WI38 (cell line): ENCODE results near the gene MYCN.

ENCODE experiments used
- H3K4me3 ChIP-seq: 2 replicates; pipeline ENCODE4 v1.5.1; 2011; ENCODE audit warnings: low read depth, mild to moderate bottlenecking, control low read depth, low read length
- CTCF ChIP-seq: IDR thresholded peaks from 2 replicates; pipeline ENCODE4 v1.5.1; 2012; ENCODE audit warnings: low read depth, mild to moderate bottlenecking, control low read depth, low read length

MYCN gene

GRCh38 chr2:15982285-15983044 lies 42.1 kb downstream of the MYCN start:
- no peak for TF ChIP-seq CTCF
- H3K4me3 ChIP-seq = no peak overlapping the region

DNA sequence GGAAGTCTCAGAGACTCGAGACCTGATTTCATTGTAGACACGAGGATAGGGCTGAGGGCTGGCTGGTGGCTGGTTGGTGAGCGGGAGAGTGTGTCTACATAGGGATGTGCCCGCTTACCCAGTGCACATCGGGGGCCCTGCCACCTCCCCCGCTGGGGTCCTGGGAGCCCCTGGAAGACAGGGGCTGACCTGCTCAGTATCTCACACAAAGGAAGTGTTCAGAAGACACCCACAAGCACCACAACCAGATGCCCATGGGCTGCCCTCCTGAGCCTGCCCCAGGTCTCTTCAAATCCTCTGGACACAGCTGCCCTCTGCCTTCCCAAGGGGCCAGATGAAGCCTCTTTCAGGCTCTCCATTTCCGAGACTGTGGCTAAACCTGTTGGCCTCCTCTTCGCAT lies 43.1 kb downstream of the MYCN start:
- no peak overlapping the region for H3K4me3 ChIP-seq
- TF ChIP-seq CTCF = no peak

DNA sequence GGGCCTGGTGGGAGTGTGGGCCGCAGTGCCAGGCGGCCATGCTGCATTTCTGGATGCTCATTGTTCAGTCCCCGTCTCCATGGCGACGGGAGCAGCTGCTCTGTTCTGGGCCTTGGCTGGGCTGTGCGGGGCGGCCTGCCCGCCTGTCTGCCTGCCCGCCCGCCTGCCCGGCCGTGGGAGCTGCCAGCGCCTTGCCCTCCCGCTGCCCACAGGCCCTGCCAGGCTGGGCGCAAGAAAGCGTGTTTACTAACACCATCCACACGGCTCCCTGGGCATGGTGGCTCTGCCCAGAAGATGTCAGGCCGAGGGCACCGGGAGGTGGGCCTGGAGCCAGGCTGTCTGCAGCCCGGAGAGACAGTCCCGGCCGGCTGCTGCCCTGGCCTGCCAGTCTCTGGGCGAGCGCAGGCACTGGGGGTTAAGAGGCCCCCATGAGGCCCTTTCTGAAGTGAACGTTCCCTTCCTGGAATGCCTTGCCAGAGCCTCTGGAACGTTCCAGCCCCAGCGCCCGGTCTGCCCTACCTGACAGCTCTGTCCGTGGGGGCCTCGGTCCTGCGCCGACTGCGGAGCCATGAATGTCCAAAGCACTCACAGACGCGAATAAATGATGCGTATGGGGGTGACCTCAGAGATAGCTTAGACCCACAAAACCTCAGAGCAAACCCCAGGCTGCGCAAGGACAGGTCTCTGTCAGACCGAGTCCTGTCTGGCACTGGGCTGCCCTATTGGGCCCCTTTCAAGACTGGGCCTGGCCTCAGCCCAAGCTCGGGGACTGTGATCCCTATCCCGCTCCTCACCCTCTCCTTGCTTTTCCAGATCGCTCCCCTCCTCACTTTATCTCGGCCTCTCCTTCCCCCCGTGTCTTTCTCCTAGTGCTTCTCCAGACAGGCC lies 44.3 kb downstream of the MYCN start:
- TF ChIP-seq CTCF = no peak
- no peak overlapping the region for H3K4me3 ChIP-seq

DNA sequence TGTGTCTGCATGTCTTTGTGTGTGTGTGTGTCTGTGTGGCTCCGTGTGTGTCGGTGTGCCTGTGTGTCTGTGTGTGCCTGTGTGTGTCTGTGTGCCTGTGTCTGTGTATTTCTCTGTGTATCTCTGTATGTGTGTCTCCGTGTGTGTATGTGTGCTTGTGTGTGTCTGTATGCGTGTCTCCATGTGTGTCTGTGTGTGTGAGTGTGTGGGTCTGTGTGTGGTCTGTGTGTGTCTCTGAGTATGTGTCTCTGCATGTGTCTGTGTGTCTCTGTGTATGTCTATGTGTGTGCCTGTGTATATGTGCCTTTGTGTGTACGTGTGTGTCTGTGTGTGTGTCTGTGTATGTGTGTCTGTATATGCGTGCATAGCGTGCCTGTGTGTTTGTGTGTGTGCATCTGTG lies 45.2 kb downstream of the MYCN start:
- H3K4me3 ChIP-seq = no peak overlapping the region
- no peak for TF ChIP-seq CTCF

DNA sequence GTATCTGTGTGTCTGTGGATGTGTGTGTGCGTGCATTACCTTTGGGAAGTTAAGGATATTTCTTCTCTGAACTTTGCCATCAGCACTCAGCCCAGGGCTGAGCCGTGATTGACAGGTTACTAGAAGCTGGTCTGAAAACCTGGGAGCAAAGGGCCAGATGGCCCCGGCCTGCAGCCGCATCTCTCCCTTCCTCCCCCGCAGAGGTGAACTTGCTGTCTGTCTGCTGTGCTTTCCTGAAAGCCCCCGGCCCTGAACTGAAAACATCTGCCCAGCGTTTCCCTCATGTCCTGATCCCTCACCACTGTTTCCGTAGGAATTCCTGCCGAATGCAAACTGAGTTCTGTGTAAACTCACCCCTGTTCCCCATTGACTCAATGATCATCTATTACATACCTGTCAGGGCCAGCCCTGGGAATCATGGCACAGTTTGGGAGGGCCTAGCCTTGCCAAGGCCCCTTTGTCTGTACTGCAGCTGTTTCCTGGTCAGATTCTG lies 45.8 kb downstream of the MYCN start:
- no peak for TF ChIP-seq CTCF
- H3K4me3 ChIP-seq = no peak overlapping the region

DNA sequence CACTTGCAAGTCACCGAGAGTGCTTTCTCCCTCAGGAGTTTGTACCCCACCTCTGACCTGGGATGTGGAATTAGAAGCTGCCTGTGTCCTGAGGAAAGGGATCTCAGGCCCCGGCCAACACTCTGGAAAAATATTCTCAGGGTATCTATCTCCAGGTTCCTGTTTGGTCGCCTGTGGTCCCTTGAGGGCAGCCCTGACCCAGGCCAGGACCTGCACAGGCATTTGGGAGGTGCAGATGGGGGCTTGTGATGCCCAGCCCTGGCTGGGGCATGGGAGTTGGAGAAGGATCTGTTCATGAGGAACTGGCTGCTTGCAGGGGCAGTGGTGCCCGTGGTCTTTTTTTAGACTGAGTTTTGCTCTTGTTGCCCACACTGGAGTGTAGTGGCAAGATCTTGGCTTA lies 46.3 kb downstream of the MYCN start:
- H3K4me3 ChIP-seq = no peak overlapping the region
- TF ChIP-seq CTCF = no peak

DNA sequence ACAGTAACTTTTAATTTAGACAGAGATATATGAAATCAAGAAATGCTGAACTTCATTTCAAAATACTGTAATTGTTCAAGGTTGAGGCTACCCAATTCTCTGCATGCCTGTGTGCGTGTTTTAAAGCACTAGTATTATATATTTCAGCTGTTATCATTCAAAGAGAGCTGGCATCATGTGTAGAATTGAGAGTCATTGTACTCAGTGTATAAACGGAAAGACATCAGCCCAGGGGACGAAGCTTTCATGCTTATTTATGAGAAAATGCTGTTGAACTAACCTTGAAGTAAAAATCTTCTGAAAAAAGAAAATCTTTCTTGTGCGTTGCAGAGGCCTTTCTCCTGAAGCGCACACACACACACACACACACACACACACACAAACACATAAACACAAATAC lies 48.4 kb downstream of the MYCN start:
- TF ChIP-seq CTCF = no peak
- no peak overlapping the region for H3K4me3 ChIP-seq
